Forelimb muscle (tissue), 1 donor: ENCODE results near the gene GRAPL. TPM values are rescaled to one million over a fixed set of nuclear protein-coding genes. Genes with fewer than 3 reads are reported as not detected.
"Not testable (repeated sequence)": the region's sequence is repeated elsewhere in the genome, so short reads cannot be mapped to it uniquely, and the experiment has no call there.

ENCODE experiments used
- DNase-seq: peaks from one replicate; pipeline ENCODE4 v3.0.0-alpha.2; 2013; ENCODE audit warnings: low read depth
- polyA plus RNA-seq: library from polyadenylated mRNA; unstranded; fragments of 120-200 nt; gene quantifications from one replicate; pipeline ENCODE4 v1.2.1, GENCODE V29; 2013; ENCODE audit not compliant: insufficient read length

GRAPL gene
- polyA plus RNA-seq, result 3.1 TPM

- DNase-seq, result not testable (repeated sequence)
Observed at GRCh38 chr17:19127148-19127980, at the start of gene GRAPL. Gene GRAPL, plus strand, starts transcription at chr17:19127589. Its CDS starts 31 bp downstream, at chr17:19127620.

DNA sequence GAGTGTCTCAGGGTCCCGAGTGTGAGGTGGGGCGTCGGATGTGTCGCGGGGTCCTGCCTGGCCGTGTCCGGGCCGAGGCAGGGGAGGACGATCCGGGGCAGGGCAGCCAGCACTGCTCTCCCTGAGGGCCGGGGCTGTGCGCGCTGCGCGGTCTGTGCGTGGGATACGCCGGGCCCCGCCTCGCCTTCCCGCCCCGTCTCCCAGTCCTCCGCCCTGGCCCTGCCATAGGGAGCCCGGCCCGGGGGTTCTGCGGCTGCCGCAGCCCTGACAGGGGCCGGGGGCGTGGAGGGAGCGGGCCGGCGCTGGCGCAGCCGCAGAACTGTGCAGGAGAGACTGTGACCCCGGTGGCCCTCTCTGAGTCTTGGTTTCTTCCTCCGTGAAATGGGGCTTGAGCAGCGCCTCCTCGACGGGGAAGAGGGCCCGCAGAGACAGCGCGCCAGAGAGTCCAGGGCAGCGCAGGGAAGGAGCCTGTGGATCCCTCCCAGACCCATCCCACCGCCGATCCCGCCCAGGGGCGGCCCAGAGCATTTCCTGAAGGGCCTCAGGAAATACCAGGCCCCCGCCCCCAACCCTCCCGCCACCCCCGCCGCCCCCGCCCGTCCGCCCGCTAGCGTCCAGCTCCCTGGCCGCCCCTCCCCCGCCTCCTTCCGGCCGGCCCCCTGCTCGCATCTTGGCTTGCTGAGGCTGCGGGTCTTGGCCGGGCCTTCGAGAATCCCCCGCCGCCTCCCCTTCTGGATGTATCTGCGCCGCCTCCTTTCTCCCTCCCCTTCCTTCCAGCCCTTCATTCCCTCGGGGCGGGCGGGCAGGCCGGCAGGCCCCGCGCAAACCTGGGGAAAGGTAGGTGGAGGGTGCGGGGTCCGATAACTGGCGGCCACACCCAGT, 38.3 kb upstream of the GRAPL start:
- DNase-seq, result not testable (repeated sequence)

DNA sequence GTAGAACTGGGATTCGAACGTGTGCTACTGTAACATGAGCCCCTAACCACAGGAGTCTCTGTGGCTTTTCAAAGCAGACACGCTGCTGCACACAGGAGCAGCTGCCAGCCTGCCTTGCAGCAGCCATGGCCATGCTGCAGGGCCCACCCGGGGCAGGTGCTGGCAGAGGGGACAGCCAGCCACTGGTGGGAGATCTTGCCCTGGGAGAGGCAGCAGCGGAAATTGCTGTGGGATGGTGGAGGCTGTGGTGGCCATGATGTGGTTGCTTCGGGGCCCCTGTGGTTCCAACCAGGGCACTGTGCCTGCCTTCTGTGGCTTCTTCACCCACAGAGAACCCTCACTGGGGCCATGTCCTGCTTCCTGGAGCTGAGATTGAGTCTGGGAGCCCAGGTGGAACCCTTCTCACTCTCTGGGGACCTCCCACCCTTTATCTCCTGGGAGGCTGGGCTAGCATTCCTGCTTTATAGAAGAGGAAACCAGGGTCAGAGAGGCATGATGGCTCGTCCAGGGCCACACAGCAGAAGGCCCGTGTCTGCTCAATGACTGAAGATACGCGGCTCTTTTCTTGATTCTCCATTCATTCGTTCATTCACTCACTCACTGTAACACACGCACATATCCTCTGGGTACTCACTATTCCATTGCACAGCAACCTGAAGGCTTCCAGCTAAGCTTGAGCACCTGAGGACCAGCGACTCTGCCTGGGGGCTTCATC, 37.2 kb upstream of the GRAPL start:
- DNase-seq, result not testable (repeated sequence)

- not testable (repeated sequence) for DNase-seq
Observed at GRCh38 chr17:19092737-19093683, 34.4 kb upstream of the GRAPL start.

- DNase-seq, result not testable (repeated sequence)
Observed at GRCh38 chr17:19093684-19094438, 33.5 kb upstream of the GRAPL start.

DNA sequence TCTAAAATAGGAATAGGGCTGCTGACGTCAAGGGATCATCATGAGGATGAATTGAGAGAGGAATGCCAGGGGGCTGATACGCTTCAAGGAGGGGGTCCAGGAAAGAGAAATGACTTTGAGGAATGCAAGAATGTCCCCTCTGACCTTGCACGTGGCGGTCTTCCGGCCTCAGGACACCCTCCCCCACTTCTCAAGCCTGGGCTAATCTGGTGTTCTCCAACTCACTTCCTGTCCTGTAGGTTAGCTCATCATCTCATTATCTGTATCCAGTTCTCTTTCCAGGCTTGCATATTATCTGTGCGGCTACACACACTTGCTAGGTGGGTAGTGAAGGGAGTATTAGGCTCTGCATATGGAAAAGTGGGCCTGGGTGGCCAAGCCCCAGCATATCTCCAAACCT, 18.9 kb upstream of the GRAPL start:
- not testable (repeated sequence) for DNase-seq

- not testable (repeated sequence) for DNase-seq
Observed at GRCh38 chr17:19110189-19111097, 16.9 kb upstream of the GRAPL start.

- DNase-seq, result not testable (repeated sequence)
Observed at GRCh38 chr17:19111111-19111711, 16.2 kb upstream of the GRAPL start.

- DNase-seq, result not testable (repeated sequence)
Observed at GRCh38 chr17:19111801-19112458, 15.5 kb upstream of the GRAPL start.

GRCh38 chr17:19112459-19112826, 14.9 kb upstream of the GRAPL start:
- DNase-seq, result not testable (repeated sequence)

GRCh38 chr17:19118695-19119094, 8.7 kb upstream of the GRAPL start:
- DNase-seq, result not testable (repeated sequence)

DNA sequence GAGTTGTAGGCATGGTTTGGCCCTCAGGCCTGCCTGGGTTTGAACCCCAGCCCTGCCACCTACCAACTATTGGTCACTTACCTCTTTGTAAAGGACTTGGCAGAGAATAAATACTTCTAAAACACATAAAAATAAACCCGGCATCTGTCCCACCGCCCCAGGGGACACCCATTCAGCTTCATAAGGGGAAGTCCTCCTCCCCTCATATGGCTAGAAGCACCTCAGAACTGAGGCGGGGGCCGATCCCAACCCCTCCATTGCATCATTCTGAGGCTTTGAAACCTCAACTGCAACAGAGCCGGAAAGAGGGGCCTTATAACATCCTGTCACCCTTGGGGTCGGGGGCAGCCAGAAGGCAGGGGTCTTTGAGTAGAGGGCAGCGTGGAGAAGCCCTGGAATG, 2.1 kb upstream of the GRAPL start:
- not testable (repeated sequence) for DNase-seq

- DNase-seq, result not testable (repeated sequence)
Observed at GRCh38 chr17:19129500-19129899, 2.1 kb downstream of the GRAPL start.

DNA sequence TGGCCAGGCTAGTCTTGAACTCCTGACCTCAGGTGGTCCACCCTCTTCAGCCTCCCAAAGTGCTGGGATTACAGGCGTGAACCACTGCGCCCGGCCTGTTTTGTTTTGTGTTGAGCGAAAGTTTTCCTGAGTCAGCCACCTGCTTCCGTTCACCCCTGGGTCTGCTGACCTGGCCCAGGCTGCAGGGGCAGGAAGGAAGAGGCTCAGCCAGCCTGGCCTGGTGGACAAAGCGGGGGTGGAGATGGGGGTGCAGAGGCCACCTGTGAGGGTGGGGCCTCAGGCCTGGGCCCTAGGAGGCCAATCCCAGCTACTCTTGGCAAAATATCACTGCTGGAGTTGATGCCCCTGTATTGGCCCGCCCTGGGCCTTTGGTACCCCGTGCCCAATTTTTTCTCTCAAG, 3.7 kb downstream of the GRAPL start:
- DNase-seq, result not testable (repeated sequence)

DNA sequence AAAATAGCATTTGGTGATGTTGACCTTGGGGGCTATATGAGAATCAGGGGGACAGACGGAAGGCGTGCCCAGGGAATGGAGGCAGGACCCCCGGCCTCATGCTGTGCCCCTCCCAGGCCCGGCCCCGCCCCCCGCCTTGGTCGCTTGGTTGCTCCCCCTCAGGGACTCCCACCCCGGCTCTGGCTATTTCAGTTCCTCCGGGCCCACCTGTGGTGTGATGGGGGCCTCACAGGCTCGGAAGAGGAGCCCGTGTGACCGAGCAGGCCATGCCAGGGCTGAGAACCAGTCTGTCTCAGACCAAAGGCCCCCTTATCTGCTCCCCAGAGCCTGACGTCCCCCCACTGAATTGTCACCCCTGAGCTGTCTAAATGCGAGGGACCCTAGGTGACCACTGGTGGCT, 4.4 kb downstream of the GRAPL start:
- not testable (repeated sequence) for DNase-seq

DNA sequence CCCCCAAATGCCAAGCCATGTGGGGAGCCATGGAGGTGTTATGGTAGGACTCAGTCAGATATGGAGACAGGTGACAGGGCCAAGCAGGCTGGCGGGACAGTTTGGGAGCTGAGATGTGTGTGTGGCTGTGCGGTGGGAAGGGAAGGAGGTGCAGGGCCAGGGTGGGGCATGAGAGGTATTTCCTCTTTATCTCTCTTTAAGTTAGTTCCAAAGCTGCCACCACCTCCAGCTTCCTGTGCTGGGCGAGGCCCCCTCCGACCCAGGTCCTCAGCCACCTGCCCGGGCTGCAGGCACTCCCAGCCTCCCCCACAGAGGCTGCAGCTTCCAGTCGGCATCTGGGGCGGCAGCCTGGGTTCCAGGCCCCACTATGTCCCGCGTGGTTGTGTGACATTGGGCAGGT, 6.4 kb downstream of the GRAPL start:
- not testable (repeated sequence) for DNase-seq

DNA sequence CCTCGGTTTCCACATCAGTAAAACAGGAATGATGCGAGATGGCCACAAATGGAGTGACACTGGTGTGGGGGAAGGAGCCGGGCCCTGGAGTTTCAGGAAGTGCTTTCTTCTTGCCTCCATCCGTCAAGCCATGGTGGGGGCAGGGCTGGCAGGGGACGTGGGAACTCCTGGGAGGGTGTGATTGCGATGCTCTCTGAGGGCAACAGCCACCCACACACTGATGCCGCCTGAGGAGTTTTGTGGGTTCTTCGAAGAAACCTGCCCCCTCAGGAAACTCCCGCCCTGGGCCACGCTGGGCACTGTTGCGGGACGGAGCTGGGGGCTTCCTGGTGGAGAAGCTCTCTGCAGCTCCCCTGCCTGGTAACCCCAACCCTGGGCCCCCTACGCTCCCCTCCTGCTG, 8.0 kb downstream of the GRAPL start:
- DNase-seq, result not testable (repeated sequence)

GRCh38 chr17:19136138-19136537, 8.7 kb downstream of the GRAPL start:
- not testable (repeated sequence) for DNase-seq
